ENCODE results near the gene AHDC1.

DNA sequence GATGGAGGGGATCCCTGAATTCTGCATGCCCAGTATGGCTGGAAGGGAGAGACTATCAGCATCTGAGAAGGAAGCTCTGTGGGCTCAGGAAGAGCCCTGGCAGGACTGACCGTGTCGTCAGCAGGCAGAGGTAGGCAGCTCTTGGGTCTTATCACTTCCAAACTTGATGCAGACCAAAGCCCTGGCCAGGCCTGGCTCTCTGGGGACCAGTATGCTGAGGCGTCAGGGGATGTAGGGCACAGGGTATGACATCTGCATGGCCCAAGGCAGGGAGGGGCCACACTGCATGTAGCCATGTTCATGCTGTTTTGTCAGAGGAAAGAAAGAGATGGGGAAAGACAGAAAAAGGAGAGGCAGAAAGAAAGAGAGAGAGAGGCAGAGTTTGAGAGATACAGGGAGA lies 24.8 kb upstream of the AHDC1 start:
- TF ChIP-seq EZH2 (IDR thresholded peaks at IDR 0.05; ENCODE audit: borderline replicate concordance, control insufficient read depth, low read depth, low read length) (no peak), ATF7 (IDR thresholded peaks at IDR 0.05; ENCODE audit: low read depth) (no peak), FOS (IDR thresholded peaks at IDR 0.05; ENCODE audit: borderline replicate concordance, extremely low read depth, insufficient read length) (no peak), RUNX3 (IDR thresholded peaks at IDR 0.05; ENCODE audit: low read length) (no peak), MXI1 (IDR thresholded peaks at IDR 0.05; ENCODE audit: low read depth, low read length) (no peak), MTA2 (IDR thresholded peaks at IDR 0.05; ENCODE audit: low read depth) (no peak)
- TF ChIP-seq, protein P1, sequence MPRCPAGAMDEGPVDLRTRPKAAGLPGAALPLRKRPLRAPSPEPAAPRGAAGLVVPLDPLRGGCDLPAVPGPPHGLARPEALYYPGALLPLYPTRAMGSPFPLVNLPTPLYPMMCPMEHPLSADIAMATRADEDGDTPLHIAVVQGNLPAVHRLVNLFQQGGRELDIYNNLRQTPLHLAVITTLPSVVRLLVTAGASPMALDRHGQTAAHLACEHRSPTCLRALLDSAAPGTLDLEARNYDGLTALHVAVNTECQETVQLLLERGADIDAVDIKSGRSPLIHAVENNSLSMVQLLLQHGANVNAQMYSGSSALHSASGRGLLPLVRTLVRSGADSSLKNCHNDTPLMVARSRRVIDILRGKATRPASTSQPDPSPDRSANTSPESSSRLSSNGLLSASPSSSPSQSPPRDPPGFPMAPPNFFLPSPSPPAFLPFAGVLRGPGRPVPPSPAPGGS (IDR thresholded peaks at IDR 0.05; ENCODE audit: borderline replicate concordance, insufficient read depth, low read depth, low read length, poor library complexity, severe bottlenecking): no peak
- TF ChIP-seq, protein P2, sequence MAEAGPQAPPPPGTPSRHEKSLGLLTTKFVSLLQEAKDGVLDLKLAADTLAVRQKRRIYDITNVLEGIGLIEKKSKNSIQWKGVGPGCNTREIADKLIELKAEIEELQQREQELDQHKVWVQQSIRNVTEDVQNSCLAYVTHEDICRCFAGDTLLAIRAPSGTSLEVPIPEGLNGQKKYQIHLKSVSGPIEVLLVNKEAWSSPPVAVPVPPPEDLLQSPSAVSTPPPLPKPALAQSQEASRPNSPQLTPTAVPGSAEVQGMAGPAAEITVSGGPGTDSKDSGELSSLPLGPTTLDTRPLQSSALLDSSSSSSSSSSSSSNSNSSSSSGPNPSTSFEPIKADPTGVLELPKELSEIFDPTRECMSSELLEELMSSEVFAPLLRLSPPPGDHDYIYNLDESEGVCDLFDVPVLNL (IDR thresholded peaks at IDR 0.05; ENCODE audit: low read depth, low read length): no peak
